Middle frontal gyrus (tissue), 1 donor: ENCODE measurements around the gene RHOB.
A peak's percentile ranks its signal among the peaks of the same experiment; 100 is the strongest.

ENCODE experiments used
- DNase-seq: peaks from one replicate; pipeline ENCODE4 v3.0.0-alpha.2; 2015; ENCODE audit warnings: low spot score; ENCODE audit errors: extremely low spot score

Gene RHOB

GRCh38 chr2:20436716-20437470 is 10.0 kb upstream of the RHOB start:
- DNase-seq = no peak

- no peak for DNase-seq
These were observed 8.3 kb upstream of the RHOB start for GRCh38 chr2:20438334-20439192.

GRCh38 chr2:20439193-20439475 is 7.7 kb upstream of the RHOB start:
- no peak for DNase-seq

GRCh38 chr2:20439503-20439902 is 7.4 kb upstream of the RHOB start:
- no peak for DNase-seq

- DNase-seq = no peak
These were observed 6.8 kb upstream of the RHOB start for GRCh38 chr2:20440001-20440560.

- no peak for DNase-seq
These were observed 3.5 kb upstream of the RHOB start for GRCh38 chr2:20443276-20443920.

- no peak for DNase-seq
These were observed 2.5 kb upstream of the RHOB start for GRCh38 chr2:20444101-20444992.

DNA sequence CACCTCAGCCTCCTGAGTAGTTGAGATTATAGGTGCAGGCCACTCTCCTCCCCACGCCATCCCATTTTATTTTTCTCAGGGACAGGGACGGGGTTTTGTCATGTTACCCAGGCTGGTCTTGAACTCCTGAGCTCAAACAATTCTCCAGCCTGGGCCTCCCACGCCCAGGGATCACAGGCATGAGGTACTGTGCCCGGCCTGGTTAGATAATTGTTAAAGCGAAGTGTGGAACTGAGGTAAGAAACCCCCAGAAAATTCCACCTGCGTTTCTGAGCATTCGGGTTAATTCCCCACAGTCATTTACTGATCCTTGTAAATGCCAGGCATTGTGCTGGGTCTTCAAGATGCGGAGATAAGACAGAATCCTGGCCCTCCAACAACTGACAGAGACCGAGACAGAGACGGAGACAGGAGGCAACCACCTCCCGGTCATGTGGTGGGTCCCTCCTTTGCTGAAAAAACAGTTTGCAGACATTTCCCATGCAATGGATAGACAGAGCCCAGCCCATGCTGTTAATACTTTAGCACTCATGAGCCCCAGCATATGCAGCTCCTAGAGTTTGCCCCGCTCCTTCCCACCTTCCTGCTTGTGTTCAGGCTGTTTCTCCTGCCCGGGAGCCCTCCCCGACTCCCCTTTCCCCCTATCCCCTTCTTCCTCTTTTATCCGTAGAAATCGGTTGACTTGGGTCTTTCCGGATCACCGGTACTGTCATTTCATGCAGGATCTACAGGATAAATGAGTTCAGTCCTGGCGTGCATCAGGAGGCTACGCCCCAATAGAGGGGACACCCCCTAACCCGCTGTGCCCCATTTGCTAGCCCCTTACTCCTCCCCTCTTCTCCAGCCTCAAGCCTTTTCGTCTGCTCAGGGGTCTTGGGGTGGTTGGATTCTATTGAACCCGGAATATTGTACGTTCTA is 1.6 kb upstream of the RHOB start:
- DNase-seq = no peak

DNA sequence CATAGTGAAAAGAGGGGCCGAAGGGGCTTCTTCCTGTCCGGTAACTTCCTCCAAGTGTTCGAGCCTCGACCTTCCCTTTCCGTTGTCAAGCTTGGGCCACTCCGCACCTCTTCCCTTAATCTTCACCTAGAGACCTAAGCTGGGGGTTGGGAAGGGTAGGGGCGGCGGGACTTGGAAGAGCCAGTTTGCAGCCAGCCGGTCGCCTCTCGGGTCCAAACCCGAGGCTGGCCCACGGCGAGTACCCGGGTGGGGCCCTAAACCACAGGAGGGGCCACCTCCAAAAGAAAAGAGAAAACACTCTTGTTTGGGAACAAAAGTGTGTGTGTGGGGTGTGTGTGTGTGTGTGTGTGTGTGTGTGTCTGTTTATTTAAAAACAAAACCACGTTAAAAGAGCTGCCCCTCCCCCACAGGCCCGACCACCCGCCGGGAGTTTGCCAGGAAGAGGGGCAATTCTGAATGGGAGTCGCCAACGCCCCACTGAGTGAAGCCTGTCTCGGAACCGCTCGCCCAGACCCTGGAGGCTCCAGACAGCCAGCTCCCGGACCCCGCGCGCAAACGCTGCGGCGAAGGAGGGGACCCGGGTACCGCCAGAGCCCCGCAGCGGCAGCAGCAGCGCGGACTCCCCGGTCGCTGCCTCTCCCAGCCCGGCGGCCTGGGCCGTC is 488 bp upstream of the RHOB start:
- DNase-seq = no peak

DNA sequence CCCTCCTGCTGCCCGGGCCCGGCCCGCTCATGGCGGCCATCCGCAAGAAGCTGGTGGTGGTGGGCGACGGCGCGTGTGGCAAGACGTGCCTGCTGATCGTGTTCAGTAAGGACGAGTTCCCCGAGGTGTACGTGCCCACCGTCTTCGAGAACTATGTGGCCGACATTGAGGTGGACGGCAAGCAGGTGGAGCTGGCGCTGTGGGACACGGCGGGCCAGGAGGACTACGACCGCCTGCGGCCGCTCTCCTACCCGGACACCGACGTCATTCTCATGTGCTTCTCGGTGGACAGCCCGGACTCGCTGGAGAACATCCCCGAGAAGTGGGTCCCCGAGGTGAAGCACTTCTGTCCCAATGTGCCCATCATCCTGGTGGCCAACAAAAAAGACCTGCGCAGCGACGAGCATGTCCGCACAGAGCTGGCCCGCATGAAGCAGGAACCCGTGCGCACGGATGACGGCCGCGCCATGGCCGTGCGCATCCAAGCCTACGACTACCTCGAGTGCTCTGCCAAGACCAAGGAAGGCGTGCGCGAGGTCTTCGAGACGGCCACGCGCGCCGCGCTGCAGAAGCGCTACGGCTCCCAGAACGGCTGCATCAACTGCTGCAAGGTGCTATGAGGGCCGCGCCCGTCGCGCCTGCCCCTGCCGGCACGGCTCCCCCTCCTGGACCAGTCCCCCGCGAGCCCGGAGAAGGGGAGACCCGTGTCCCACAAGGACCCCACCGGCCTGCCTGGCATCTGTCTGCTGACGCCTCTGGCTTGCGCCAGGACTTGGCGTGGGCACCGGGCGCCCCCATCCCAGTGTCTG is 767 bp downstream of the RHOB start:
- DNase-seq = no peak

DNA sequence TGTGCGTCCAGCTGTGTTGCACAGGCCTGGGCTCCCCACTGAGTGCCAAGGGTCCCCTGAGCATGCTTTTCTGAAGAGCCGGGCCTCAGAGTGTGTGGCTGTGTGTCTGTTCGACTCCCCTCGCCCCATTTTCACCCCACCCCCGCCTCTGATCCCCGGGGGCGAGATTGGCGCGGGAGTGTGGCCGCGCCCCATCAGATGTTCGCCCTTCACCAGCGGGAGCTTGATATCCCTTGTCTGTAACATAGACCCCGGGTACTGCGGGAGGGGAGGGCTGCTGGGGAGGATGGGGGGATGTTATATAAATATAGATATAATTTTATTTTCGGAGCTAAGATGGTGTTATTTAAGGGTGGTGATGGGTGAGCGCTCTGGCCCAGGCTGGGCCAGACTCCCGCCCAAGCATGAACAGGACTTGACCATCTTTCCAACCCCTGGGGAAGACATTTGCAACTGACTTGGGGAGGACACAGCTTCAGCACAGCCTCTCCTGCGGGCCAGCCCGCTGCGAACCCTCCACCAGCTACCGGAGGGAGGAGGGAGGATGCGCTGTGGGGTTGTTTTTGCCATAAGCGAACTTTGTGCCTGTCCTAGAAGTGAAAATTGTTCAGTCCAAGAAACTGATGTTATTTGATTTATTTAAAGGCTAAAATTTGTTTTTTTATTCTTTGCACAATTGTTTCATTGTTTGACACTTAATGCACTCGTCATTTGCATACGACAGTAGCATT is 1.5 kb downstream of the RHOB start:
- DNase-seq = no peak

DNA sequence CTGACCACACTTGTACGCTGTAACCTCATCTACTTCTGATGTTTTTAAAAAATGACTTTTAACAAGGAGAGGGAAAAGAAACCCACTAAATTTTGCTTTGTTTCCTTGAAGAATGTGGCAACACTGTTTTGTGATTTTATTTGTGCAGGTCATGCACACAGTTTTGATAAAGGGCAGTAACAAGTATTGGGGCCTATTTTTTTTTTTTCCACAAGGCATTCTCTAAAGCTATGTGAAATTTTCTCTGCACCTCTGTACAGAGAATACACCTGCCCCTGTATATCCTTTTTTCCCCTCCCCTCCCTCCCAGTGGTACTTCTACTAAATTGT is 2.1 kb downstream of the RHOB start:
- no peak for DNase-seq

- no peak for DNase-seq
These were observed 2.8 kb downstream of the RHOB start for GRCh38 chr2:20449501-20450200.

DNA sequence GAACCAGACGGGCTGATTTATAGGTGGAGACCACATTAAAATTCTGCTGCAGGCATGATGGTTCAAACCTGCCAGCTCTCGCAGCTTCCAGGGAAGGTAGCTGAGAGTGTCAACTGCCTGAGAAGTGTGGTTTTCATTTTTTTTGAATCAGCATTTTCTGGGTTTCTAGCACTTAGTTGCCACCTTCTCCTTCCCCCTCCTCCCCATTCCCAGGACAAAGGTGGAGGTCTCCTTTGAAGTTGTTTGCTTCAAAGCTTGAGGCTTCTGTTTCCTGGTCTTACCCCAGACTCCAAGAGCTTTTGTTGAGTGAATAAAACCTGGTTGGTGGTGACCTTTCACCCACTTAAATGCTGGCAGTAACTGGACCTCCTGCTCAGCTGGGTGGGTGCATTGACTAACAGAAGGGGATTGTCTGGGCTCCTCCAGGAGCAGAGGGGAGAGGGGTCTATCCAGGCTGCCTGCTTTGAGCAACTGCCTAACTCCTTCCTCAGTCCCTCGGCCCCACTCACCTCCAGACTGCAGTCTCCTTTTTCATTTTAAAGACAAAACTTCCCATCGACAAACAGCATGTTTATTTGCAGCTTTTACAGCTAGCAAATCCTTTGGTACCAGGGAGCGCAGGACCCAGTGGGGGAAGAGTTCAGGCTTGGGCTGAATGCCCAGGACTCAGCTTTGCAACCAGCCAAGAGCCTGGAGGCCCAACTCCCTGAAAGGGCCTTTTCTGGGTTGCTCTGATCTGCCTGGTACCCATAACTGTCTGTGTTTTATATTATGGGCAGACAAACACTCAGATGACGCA is 3.5 kb downstream of the RHOB start:
- DNase-seq = peak; percentile 83

GRCh38 chr2:20451000-20451290 is 4.1 kb downstream of the RHOB start:
- DNase-seq = no peak

- no peak for DNase-seq
These were observed 4.5 kb downstream of the RHOB start for GRCh38 chr2:20451341-20451740.
